M059J (cell line): Measurements from ENCODE around the gene LRRC72. TPM values are rescaled to one million over a fixed set of nuclear protein-coding genes. Genes with fewer than 3 reads are reported as not detected.
"Not testable (repeated sequence)": the region's sequence is repeated elsewhere in the genome, so short reads cannot be mapped to it uniquely, and the experiment has no call there.

Experiments used
- DNase-seq: peaks from one replicate; pipeline ENCODE4 v3.0.0-alpha.2; 2012; ENCODE audit warnings: low read depth
- total RNA-seq: library from RNA; depleted of rRNA; stranded (reverse); fragments of >200 nt; shearing (Covaris generic); gene quantifications from 2 replicates; pipeline ENCODE4 v1.2.3, GENCODE V29; 2014

The LRRC72 gene
- total RNA-seq, 1 experiment from 2014 or later = not detected

DNA sequence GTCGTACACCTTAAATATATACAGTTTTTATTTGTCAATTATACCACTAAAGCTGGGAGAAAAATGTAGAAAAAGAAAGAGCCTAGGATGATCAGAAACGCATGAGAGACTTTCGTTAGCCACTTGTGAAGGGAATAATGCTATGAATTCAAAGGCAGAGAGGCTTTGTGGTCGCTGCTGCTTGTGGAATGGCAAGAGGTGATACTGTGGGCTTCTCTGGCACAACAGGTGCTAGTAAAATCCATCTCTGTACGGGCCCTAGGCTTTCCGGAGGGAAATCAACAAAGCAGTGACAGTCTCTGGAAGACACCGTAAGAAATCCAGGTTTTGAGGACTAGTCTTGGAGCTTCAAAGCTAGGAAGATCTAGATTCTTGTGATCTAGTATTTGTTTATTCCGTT is 52.6 kb downstream of the LRRC72 start:
- no peak for DNase-seq

DNA sequence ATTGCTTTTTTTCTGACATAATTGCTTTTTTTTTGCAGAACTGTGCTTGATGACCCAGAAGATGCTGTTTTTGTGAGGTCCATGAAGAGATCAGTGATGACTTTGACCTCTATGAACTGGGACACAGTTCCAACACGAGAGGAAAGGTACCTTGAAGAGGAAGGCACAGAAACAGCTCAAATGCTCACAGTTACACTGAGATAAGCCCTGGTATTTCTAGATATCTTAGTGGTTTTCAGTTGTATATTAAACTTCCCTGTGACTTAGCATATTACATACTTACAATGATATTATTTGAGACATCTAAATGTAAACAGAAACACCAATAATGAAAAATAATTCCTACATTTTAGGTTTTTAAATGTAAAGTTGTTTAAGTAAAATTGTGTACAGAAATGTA is 54.7 kb downstream of the LRRC72 start:
- DNase-seq = no peak

DNA sequence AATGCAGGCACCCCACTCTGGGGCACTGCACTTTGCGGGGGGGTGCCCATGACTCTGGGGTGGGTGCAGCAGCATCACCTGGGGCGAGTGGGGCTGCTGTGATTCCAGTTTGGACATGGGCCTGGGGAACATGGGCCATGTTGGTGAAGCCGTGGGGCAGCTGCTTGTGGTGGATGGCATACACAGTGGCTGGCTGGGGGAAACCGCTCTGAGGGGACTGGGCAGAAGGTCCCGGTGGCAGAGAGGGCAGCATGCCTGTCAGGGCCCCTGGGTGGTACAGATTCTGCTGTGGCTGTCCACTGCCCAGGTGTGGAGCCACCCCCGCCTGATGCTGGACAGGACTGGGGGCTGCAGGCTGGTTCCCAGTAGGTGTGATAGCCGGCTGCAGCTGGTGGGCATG is 57.2 kb downstream of the LRRC72 start:
- no peak for DNase-seq

DNA sequence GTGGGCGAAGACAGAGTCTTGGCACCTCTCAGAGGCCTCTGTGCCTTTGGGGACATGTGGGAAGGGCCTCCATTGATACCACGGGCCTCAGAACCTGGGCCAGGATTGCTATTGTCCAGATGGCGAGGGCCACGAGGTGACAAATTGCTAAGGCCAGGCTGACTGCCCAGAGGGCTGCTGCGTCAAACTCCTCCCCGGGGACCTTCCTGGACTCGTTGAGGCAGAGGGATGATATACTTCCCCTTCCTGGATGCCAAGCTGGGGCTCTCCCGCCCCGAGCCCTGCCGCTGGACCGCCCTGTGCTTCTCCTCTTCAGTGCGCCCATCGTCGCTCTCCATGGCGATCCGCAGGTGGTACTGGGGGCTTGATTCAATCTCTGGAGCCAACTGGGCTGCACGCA is 58.9 kb downstream of the LRRC72 start:
- no peak for DNase-seq

DNA sequence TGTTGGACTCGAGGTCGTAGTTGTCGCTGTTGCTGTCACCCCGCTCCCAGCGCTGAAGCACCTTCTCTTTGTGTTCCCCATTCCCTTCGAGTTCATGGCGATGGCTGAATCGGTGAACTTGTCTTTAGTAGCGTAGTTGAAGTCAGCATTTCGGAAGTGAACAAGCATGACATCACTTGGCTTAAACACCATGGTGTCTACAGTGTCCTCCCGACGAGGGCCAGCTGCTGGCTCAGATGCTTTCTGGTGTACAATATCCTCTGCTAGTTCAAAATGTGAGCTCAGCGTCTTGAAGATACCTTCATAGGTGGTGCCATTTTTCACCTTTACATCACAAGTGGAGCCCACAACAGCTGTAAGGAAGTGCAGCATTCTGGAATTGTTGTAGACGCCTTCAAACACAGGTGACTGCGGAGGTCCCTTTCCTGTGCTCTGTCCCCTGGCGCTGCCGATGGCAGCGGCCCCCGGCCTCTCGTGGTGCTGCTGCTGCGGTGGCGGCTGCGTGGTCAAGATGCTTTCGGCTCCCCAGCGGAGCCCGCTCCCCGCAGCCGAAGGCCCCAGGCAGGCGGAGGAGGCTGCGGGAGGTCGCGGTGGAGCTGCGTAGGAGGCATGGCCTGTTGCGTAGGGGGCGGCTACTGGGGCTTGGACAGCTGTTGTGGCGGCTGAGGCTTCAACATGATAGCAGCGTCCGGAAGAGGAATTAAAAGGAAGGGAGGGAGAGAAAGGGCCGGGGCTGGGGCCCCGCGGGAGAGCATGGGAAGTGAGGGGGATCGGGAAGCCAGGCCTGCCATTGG is 59.7 kb downstream of the LRRC72 start:
- no peak for DNase-seq

DNA sequence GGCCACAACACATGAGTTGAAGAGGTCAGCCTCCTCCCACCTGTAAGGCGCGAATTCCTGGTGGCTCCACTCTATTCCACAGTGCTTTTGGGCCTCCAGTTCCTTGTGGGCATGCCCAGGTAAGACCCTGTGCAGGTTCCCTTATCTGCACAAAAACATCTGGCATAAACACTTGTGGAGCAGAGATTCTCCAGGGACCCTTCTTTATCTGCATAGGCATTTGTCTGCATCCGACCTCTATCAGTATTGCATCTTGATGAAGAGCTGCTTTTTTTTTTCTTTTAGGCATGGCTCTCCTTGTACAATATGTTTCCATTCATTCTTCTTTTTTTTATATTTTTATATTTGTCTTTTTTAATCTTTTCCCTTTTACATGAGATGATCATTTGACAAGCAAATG is 60.5 kb downstream of the LRRC72 start:
- DNase-seq = no peak

DNA sequence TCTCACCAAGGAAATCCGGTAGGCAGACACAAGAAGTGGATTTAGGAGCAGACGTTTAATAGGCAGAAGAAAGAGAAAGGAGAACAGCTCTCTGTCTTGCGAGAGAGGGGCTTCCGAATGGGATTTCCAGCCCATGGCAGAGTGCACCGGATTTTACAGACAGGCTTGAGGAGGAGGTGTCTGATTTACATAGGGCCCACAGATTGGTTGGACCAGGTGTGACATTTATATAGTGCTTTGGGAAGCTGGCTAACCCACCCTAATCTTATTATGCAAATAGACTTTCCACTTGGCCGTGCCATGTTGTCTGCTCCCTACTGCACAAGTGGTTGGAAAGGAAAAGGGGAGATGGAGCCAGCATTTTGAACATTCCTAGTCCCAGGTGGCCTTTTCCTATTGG is 61.2 kb downstream of the LRRC72 start:
- DNase-seq = no peak

DNA sequence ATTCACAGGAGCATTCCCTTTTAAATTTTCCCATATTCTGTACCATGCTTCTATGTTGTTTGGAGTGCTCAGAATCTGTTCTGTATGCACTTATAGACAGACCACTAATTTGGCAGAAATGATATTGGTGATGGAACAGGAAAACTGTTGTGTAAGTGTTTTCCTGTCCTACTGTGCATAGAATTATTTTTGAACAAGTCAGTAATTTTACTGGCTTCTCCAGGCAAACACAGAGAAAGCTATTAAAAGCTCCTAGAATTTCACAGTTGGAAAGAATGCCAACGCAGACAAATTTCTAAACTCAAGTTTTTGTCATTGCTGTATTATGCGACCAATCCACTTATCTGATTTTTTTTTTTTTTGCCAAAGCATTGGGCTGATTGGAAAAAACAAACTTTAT is 63.3 kb downstream of the LRRC72 start:
- DNase-seq = no peak

DNA sequence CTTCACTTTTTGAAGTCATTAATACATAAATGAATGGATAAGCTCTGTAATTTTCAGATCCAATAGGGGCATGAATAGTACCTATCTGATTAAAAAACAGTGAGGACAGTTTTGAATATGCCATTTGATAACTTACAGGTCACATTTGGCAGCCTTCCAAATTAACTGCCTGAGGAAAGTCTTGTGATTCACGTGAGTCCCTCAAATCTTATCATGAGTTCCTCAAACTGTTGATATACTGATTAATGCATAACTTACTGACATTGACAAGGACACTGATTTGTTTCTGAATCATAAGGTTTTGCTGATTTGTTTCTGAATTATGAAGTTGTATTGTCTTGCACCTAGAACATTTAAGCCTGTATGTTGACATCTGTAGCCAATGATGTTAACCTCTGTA is 63.8 kb downstream of the LRRC72 start:
- no peak for DNase-seq

DNA sequence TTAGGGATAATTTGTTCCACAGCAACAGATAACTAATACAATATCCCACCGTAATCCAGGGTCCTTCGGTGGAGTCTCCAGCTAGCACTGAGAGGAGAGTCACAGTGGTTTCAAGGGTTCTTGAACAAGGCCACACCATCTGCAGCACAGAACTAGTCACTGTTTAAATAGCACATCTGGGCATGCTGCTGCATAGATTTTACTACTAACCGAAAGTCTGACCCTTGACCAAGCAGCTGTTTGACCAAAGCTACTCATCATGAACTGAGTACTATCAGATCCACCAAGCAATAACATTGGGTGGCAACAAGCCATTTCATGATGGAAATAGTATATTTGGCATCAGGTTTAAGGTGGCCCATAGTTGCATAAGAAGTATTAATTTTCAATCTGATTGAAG is 65.8 kb downstream of the LRRC72 start:
- DNase-seq = no peak

DNA sequence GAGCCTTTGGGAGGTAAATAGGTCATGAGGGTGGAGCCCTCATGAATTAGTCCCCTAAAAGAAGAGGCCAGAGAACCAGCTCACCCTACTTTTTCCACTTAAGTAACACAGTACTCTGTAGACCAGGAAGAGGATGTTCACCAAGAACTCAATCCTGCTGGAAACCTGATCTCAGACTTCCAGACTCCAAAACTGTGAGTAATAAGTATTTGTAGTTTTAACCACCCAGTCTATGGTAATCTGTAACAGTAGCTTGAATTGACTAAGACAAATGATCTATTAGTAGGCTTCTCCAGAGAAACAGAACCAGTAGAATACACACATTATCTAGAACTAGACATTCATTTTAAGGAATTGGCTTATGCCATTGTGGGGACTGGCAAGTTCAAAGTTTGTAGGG is 67.4 kb downstream of the LRRC72 start:
- DNase-seq = peak; percentile 61

DNA sequence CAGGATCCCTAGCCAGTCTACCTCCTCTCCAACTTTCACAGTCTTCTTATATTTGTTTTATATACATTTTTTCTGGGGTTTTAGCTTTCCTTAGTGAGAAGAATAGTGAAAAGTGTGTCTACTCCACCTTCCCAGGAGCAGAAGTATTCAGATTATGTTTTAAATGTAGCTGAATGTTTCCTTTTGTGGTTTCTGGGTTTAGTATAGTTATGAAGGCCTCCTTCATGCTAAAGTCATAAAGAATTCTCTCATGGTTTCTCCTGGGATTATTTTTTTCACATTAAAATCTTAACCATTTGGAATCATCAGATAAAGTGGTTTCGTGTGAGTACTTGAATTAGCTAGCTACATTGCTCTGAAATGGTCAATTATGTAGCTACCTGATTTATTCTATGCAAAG is 68.1 kb downstream of the LRRC72 start:
- no peak for DNase-seq

DNA sequence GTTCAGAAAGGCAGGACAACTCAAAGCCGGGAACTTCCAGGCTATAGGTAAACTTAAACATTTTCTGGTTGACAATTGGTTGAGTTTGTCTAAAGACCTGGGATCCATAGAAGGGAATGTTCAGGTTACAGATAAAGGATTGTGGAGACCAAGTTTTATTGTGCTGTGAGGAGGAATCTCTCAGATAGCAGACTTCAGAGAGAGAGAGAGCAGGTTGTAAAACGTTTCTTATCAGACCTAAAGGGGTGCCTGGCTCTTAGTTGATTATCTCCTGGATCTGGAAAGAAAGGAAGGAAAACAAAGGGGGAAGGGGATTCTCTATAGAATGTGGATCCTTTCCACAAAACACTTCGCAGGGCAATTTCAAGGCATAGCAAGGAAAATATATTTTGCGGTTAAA is 69.0 kb downstream of the LRRC72 start:
- not testable (repeated sequence) for DNase-seq

DNA sequence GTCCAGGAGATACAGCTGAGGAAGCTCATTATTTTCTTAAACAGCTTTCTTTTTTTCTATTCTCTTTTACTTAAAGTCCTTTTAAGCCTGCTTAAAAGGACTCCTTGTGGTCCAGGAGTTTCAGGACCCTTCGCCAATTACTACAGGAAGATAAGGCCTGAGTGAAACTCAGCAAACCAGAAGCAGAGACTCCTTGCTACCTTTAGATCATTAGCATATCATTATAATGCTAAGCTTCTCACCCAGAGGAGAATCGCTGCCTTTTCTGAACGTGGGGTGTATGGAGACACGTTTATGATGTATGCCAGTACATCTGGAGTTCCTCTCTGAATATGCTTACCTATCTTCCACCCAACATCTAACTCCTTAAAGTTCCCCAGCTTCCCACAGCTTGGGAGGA is 71.4 kb downstream of the LRRC72 start:
- DNase-seq = no peak

DNA sequence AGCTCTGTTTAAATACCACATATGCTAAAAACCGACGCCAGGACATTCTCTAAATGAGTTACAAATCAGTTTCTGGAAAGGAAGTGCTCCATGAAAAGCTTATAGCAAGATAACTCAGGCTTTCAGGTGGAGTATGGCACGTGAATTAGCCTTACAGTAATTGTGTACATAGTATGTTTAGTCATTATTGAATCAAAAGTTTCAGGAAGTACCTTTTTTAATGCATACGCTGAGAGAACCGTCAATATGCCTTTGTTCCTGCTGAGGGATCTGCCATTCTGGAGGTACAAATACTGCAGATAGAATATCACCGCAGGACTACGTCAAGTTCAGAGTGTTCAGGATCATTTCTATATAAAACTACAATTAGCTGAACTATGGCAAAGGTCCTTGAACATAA is 73.2 kb downstream of the LRRC72 start:
- no peak for DNase-seq

DNA sequence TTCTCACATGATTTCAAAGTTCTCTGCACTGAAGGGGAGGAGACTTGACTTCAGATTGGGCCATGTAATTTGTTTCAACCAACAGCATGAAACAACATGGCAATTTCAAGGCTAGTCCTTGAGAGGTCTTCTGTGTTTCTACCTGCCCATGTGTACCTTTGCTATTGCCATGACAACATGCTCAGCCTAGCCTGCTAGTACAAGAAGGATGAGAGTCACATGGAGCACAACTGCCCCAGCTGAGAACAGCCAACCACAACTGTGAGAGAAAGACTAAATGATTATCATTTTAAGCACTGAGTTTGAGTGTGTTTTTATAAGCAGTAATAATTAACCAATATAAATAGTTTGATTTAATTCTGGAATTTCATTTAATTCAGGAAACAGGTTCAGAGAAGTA is 77.0 kb downstream of the LRRC72 start:
- peak; percentile 9 for DNase-seq

DNA sequence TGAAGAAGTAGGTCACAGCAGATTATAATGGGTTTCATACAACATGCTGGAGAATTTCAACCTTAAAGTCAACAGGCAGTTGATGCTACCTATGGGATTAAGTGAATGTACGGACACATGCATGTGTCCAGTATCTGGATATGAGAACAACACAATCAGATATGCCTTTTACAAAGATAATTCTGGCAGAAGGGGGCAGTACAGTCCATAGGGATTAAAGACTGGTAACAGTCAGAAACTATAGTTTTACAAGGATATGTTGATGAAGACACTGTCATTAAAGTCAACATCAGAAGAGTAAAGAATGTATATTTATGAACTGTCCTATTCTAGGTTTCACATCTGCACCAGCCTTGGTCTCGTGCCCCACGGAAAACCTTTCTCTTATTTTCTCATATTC is 77.4 kb downstream of the LRRC72 start:
- DNase-seq = no peak

DNA sequence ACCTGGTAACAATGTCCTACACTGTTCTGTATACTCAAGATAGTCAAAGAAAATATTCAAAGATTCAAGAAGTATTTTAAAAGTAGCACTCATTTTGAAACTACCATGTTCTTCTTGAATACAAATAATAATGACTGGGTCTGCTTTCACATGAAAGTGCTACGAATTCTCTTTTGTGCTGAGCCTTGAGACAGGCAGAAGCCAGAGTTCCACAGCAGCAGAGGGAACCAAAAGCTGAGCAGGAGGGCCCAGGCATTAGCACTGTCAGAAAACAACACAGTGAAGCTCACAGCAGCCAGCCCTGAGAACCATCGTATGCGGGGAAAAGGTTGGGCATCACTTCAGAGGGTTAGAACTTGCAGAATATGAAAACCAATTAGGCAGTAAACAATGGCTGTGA is 80.1 kb downstream of the LRRC72 start:
- DNase-seq = no peak

DNA sequence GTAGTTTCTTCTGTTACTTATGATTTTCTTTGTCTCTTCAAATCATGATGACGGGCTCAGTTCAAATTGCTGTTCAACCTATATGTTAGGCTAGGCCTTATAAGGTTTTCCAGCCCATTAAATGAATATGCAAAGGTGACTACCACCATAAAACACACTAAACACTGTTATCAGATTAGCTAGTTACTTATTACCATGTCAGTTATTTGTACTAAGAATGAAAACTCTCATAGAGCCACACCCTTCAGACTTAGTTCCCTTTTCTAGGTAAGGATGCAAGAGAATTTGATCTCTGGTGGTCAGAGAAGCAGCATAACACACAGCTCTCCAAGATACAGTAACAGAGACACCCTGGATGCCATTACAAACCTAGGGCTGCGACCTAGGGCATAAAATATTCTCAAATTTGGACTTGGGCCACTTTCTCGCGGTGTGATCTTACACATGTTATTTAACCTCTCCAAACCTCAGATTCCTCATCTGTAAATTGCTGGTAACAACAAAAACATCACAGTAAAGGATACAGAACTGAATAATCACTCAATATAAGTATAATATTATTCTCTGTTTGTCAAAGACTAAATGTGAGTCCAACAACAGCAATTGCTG is 83.3 kb downstream of the LRRC72 start:
- DNase-seq = no peak

DNA sequence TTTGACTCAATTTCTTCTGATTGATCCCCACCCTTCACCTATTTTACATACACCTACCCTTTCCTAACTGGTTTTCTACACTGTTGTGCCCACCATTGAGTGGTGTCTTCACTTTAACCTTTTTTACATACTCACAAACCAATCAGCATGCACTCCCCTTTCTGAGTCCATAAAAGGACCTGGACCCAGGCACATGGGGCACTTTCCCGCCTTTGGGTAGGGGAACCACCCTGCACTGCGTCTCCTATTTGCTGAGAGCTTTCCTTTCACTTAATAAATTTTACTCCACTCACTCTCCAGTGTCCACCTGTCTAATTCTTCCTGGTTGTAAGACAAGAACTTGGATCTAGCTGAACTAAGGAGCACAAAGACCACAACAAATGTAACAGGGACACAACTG is 85.1 kb downstream of the LRRC72 start:
- DNase-seq = no peak

DNA sequence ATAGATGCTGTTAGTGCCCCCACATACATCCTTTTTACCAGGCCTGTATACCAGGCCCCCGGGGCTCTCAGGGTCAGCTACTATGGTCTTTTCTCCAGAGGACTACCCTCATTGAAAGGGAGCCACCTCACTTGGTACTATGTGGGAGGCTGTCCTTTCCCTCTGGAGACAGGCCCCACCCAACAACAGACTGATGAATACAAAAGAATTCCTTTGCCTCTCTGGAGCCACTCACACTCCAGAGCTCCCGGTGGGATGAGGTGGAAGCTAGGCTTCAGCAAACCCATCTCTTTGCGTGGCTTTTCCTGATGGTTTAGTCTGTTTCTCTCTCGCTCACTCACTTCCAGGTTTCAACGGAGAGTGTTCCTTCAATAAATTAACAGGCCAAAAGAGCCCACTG is 88.6 kb downstream of the LRRC72 start:
- no peak for DNase-seq

DNA sequence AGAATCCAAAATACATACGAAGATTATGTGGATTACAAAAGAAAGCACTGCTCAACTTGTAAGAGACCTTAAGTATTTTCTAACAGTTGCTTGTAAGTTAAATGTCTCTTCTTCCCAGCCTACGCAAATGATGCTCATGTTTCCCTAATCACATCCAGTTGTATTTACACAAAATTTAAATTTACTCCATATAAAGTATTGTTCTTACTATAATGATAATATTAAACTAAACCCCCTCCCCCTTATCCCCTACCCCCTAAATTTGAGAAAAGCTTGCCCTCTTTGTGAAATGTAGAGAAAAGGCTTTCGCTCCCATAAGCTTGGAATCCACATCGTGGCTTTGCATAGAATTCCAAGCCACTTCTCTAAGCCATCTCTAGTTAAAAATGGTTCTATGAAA is 89.5 kb downstream of the LRRC72 start:
- DNase-seq = no peak

DNA sequence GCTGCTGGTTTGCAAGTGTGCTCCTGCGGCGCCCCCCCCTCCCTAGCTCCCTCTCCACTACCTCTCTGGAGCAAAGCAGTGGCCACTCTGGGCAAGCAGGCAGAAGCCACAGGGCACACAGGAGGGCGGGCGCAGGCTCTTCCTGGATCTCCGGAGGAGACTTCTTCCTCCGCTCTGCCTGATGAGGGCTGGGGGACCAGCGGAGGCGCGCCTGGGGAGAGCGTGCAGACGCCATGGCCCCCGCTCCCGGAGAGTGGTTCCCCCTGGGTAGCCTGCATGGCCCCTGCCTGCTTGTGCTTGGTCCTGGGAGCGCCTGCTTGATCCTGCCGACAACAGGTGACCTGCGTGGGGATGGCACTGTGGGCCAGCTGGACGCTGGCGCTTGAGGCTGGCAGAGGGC is 89.9 kb downstream of the LRRC72 start:
- no peak for DNase-seq

DNA sequence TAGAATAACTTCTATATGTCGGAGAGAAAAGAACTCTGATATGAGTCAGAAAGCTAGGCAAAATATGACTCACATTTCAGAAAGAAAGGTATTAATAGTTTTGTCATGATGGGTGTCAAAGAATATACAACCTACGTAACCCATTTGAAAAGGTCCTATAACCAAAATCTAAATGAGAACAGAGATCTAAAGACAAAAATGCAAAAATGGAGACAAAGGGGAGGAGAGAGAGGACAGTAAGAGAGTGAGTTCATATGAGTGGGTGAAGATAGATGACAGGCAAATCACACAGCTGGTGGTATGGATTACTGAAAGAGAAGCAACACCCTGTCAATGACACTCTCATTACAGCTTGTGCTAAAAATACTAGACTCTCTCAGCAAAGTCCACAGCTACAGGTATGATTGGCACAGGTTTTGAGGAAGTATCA is 93.4 kb downstream of the LRRC72 start:
- no peak for DNase-seq
